Measurements from ENCODE around the gene FCHO2. TPM values are rescaled to one million over a fixed set of nuclear protein-coding genes. Genes with fewer than 3 reads are reported as not detected.

FCHO2 gene
- total and polyA plus RNA-seq, 2 of the 8 experiments (the other 6 are each of a cell fraction or from before 2014, with no cell fraction given), result 4.3 to 15.7 TPM

GRCh38 chr5:73100109-73100508 is 144.3 kb downstream of the FCHO2 start:
- Histone ChIP-seq H2AFZ (ENCODE audit: low read length) (no peak overlapping the region), H3K14ac (ENCODE audit: insufficient read length) (no peak overlapping the region), H3K4me2 (ENCODE audit: insufficient read depth in 1 of 2, low read depth in 2 of 2, low read length in 2 of 2) (no peak overlapping the region), H3K9ac (replicated peaks in 1 of 4; ENCODE audit: extremely low read depth in 1 of 4, low read depth in 3 of 4, low read length in 3 of 4) (no peak overlapping the region), H2BK20ac (ENCODE audit: low read length) (no peak overlapping the region), H4K20me1 (replicated peaks in 1 of 2; ENCODE audit: control insufficient read depth in 1 of 2, insufficient read depth in 2 of 2, low read length in 2 of 2) (no peaks in the 10 kb centered on the region), H3K27me3 (replicated peaks in 1 of 4; ENCODE audit: control insufficient read depth in 3 of 4, extremely low read depth in 1 of 4, insufficient read depth in 3 of 4, low read length in 3 of 4) (no peaks in the 10 kb centered on the region), H3K23me2 (ENCODE audit: low read depth, low read length) (no peaks in the 10 kb centered on the region), H4K8ac (ENCODE audit: extremely low read depth, insufficient read depth, low read length) (no peak overlapping the region), H3K79me1 (ENCODE audit: low read depth, low read length) (no peaks in the 10 kb centered on the region), H2BK5ac (ENCODE audit: low read depth, low read length) (no peak overlapping the region), H3K23ac (ENCODE audit: insufficient read length) (no peak overlapping the region), H4K5ac (ENCODE audit: insufficient read length, low read depth, low read length) (no peak overlapping the region), H3K4me1 (replicated peaks in 1 of 4; ENCODE audit: control insufficient read depth in 3 of 4, insufficient read depth in 4 of 4, low read length in 3 of 4) (no peaks in the 10 kb centered on the region), H2BK120ac (replicated peaks; ENCODE audit: low read depth, low read length) (no peak overlapping the region), H2BK12ac (ENCODE audit: low read depth, low read length) (no peak overlapping the region), H3K36me3 (ENCODE audit: control insufficient read depth in 2 of 4, insufficient read depth in 4 of 4, low read length in 3 of 4) (no peaks in the 10 kb centered on the region), H3K18ac (ENCODE audit: extremely low read depth, low read length) (no peak overlapping the region), H3K79me2 (ENCODE audit: control insufficient read depth in 1 of 2, insufficient read depth in 2 of 2, low read length in 2 of 2) (no peaks in the 10 kb centered on the region), H3K56ac (replicated peaks; ENCODE audit: insufficient read length, low read depth, low read length) (no peak overlapping the region), H2AK5ac (ENCODE audit: low read depth, low read length) (no peak overlapping the region), H4K91ac (replicated peaks; ENCODE audit: insufficient read length, low read length) (no peak overlapping the region), H3K9me3 (ENCODE audit: insufficient read depth in 2 of 2, low read depth in 1 of 2, low read length in 1 of 2) (peaks cover 4 to 7% of the 10 kb centered on the region in 2 experiments; a peak in 1 of 4 replicates), H3K4me3 (ENCODE audit: extremely low read depth in 1 of 4, insufficient read depth in 2 of 4, low read depth in 3 of 4, low read length in 4 of 4) (no peak overlapping the region), H2BK15ac (ENCODE audit: low read length) (no peak overlapping the region), H3K27ac (ENCODE audit: low read depth, low read length) (no peak overlapping the region), H3K4ac (replicated peaks; ENCODE audit: insufficient read length, low read depth, low read length) (no peak overlapping the region)
- ChIA-PET CTCF (ENCODE audit: partially characterized antibody) (interaction anchor here (0.5 to 1.5 kb wide), 5 partner anchors 10 to 116 kb away, joined by 3 to 4 read pairs (median 3); partner anchors contain the start of gene TMEM174), POLR2A (ENCODE audit: partially characterized antibody) (interaction anchor here (1.0 kb wide), 1 partner anchor 19 kb away, joined by 3 read pairs; no protein-coding TSS in a partner anchor)
- no peak for TF ChIP-seq KDM4A (IDR thresholded peaks at IDR 0.05; ENCODE audit: low read depth, low read length, severe bottlenecking)
- TF ChIP-seq RXRA (IDR thresholded peaks at IDR 0.05; ENCODE audit: insufficient read depth, low read depth, low read length), result no peak
- TF ChIP-seq CTCF (IDR thresholded peaks at IDR 0.05; ENCODE audit: control extremely low read depth in 1 of 3, insufficient read depth in 1 of 3, low read depth in 1 of 3, low read length in 3 of 3), result no peak
- no peak for TF ChIP-seq FOSL1 (IDR thresholded peaks at IDR 0.05; ENCODE audit: insufficient read depth, low read depth, low read length)
- TF ChIP-seq SIX5 (IDR thresholded peaks at IDR 0.05; ENCODE audit: low read depth, low read length), result no peak
- no peak for TF ChIP-seq MAX (IDR thresholded peaks at IDR 0.05)
- no peak for TF ChIP-seq CBX5 (IDR thresholded peaks at IDR 0.05; ENCODE audit: low read depth, low read length)
- TF ChIP-seq TEAD4 (IDR thresholded peaks at IDR 0.05; ENCODE audit: low read depth, low read length), result no peak
- 83% methylated on average over 4 of the region's 4 CpGs; no CpG with 5 or more reads in 1 of the 2 experiments for WGBS, 2 experiments (ENCODE audit: extremely low coverage in 1 of 2, insufficient coverage in 1 of 2, insufficient read length in 1 of 2, insufficient replicate concordance in 2 of 2, low coverage in 1 of 2, low lambda C conversion rate in 2 of 2, missing lambda C conversion rate in 1 of 2)
- DNase-seq (ENCODE audit: low read depth in 1 of 2, low spot score in 2 of 2) (no peak), FAIRE-seq (no peak)
